ENCODE measurements around the gene AKIRIN1.
"Not testable (repeated sequence)": the region's sequence is repeated elsewhere in the genome, so short reads cannot be mapped to it uniquely, and the experiment has no call there.

The AKIRIN1 gene

DNA sequence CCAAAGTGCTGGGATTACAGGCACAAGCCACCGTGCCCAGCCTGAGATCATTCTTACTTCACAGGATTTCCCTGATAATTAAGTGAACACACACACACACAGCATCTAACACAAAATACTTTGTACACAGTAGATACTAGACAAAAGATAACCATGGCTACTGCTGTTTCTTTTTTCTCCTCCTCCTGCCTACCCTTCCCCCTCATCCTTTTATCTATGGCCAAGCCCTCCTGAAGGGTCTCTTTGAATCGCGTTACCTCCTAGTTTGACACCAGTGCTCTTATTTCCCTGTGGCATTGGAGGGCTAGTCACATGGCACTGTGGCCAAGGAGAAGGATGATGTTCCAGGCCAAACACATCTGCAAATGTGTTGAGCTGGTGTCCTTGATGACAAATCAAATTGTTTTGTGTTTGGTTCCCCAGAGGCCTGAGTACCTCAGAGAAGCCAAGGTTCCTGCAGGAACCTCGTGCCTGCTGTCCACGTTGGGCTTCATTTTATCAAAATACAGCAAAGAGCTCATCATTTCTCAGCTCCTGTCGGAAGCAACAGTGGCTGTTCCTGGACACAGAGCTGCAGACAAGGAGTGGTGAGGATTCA, 55.6 kb downstream of the AKIRIN1 start:
- no peak for DNase-seq

DNA sequence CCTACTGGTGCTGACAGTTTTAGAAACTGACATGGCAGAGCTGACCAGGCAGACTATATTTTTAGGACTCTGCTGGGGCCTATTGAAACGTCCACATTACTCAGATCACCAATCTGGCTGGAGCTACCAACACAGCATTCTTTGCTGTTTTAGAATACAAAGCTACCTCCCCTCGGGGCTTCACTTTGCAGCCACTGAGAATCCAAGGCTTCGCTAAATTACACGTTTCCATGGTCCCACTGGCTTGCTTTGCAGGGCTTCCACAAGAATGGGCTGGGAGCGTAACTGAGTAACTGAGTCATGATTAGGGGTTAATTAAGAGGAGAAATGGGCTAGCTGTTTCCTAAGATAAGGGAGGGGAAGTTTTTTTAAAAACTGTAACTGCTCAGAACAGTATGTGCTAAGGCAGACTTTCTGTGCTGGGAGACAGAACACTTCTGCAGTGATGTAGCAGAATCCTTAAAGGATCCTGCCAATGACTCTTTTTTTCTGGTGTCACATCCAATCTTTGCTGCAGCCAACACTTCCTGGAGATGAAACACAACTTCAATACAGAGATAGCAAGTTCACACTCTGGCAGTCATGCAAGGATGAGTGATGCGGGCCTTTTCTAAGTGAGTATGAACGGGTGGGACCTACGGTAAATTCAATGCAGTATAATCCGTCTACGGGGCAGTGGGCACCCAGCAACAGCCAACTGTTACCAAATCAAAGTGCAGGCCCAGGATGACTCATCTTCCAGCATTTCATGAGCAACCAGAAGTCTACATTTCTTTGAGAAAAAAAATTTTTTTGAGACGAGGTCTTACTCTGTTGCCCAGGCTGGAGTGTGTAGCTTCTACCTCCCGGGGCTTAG, 56.5 kb downstream of the AKIRIN1 start:
- DNase-seq: no peak

GRCh38 chr1:39048745-39049370, 57.8 kb downstream of the AKIRIN1 start:
- DNase-seq: no peak

- no peak for DNase-seq
Observed at GRCh38 chr1:39050001-39050400, 58.9 kb downstream of the AKIRIN1 start.

DNA sequence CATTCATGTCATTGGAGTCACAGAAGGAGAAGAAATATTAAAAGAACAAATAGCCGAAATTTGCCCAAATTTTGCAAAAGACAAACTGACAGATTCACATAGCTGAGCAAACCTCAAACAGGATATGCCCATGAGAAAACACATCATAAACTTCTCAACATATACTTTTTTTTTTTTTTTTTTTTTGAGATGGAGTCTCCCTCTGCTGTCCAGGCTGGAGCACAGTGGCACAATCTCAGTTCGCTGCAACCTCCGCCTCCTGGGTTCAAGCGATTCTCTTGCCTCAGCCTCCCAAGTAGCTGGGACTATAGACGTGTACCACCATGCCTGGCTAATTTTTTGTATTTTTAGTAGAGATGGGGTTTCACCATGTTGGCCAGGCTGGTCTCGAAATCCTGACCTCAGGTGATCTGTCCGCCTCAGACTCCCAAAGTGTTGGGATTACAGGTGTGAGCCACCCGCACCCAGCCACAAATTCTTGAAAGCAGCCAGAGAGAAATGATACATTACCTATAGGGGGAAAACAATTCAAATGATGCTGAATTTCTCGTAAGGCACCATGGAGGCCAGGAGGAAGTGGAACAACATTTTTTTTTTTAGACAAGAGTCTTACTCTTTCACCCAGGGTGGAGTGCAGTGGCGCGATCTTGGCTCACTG, 60.2 kb downstream of the AKIRIN1 start:
- DNase-seq: not testable (repeated sequence)

- no peak for DNase-seq
Observed at GRCh38 chr1:39051956-39052355, 60.9 kb downstream of the AKIRIN1 start.

GRCh38 chr1:39055213-39055710, 64.2 kb downstream of the AKIRIN1 start:
- DNase-seq: not testable (repeated sequence)
